Ectodermal cell (in vitro differentiated cells): ENCODE measurements around the gene SEMA3F.

Experiments
- H3K27ac ChIP-seq: 2 replicates; pipeline ENCODE4 v1.7.0; 2013; ENCODE audit warnings: mild to moderate bottlenecking, low read depth, low read length; ENCODE audit not compliant: insufficient read depth, poor library complexity, severe bottlenecking
- H3K27me3 ChIP-seq: 2 replicates; pipeline ENCODE4 v1.7.0; 2013; ENCODE audit warnings: mild to moderate bottlenecking, low read length; ENCODE audit not compliant: insufficient read depth, control insufficient read depth, poor library complexity, severe bottlenecking
- H3K36me3 ChIP-seq: one replicate; pipeline ENCODE4 v1.7.0; 2013; ENCODE audit warnings: low read length; ENCODE audit not compliant: control insufficient read depth, insufficient read depth
- H3K4me1 ChIP-seq: one replicate; pipeline ENCODE4 v1.7.0; 2013; ENCODE audit warnings: low read length; ENCODE audit not compliant: control insufficient read depth, insufficient read depth
- H3K4me3 ChIP-seq: 2 replicates; pipeline ENCODE4 v1.7.0; 2013; ENCODE audit warnings: low read depth, low read length, control low read depth; ENCODE audit not compliant: insufficient read depth
- H3K9me3 ChIP-seq: 2 replicates; pipeline ENCODE4 v1.7.0; 2013; ENCODE audit warnings: mild to moderate bottlenecking, low read length, moderate library complexity; ENCODE audit not compliant: control insufficient read depth
- WGBS, 2 experiments: methylation state at CpG; one replicate each; pipeline ENCODE4 v1.1.7; 2013; ENCODE audit warnings: missing lambda C conversion rate in 2 of 2; 5-methylcytosine and 5-hydroxymethylcytosine counted together

The SEMA3F gene

DNA sequence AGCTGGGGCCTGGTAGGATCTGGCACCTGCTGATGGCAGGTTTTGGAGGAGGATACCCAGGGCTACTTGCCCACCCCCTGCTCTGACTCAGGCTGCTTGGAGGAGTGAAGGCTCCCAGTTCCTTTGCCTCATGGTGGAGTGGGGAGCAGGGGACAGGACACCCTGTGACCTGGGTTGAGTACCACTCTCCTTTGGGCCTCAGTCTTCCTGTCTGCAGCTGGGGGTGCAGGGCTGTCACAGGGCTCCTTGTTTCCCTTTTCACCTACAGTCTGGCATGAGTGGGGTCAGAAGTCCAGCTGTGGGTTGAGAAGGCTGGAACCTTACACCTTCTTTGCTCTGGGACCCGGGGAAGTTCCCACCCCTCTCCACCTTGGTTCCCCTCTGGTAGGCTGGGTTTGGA lies 14.7 kb downstream of the SEMA3F start:
- Histone ChIP-seq H3K4me3 (no peak overlapping the region), H3K4me1 (peaks cover 65% of the 10 kb centered on the region), H3K9me3 (no peaks in the 10 kb centered on the region), H3K36me3 (peaks cover 9% of the 10 kb centered on the region), H3K27me3 (no peaks in the 10 kb centered on the region), H3K27ac (no peak overlapping the region)
- WGBS, 2 experiments, result 100% methylated on average over 1 of the region's 1 CpG

DNA sequence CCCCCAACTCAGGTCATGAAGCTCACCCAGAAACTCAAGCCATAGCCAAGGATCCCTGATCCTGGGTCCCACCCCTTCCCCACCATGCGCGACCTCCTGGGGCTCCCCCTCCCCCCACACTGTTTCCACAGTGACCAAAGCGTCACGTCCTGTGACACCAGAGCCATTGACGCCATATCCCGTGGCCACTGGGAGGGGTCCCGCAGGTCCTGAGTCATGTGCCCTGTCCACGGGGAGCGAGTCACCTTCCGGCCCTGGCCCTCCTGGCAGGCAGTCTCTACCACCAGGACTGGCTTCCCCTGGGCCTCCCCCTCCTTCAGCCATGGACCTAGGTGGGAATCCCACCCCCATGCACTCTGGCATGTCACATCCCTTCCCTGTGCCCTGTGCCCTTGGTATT lies 15.6 kb downstream of the SEMA3F start:
- Histone ChIP-seq H3K4me1 (peaks cover 57% of the 10 kb centered on the region), H3K27me3 (no peaks in the 10 kb centered on the region), H3K36me3 (peaks cover 10% of the 10 kb centered on the region), H3K27ac (no peak overlapping the region), H3K4me3 (no peak overlapping the region), H3K9me3 (no peaks in the 10 kb centered on the region)
- WGBS, 2 experiments, result 90% methylated on average over 10 of the region's 10 CpGs

DNA sequence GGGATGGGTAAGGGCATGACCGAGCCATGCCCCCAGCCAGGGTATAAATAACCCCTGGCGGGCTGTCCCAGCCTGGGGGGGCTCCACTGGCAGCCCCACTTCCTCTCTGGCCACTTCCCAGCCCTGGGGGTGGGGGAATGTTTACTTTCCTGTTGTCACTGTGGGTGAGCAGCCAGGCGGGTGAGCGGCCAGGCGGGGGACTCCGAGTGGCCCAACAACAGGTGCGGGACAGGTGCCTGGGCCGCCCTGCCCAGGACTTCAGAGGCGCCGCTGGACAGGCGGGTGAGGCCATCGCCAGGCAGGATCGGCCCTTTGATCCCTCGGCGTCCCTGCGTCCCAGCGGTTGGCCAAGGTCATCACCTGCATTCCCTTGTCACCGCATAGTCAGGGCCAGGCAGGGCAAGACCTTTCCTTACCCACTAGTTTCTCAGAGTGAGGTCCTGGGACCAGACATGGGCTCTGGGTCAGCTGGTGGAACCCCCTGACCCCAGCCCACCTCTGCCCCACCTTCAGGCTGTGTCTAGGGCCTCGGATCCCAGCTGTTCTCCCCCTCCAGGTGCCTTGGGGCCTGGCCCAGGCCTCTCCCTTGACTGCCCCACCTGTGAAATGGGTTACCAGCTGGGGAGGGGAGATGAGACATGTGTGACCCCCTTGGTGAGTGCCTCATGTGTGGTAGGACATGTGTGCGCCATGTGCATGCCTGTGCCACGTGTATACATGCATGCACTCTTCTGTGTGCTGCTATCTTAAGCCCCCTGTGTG lies 16.6 kb downstream of the SEMA3F start:
- Histone ChIP-seq H3K4me1 (peaks cover 47% of the 10 kb centered on the region), H3K9me3 (no peaks in the 10 kb centered on the region), H3K27ac (no peak overlapping the region), H3K27me3 (no peaks in the 10 kb centered on the region), H3K36me3 (peaks cover 10% of the 10 kb centered on the region), H3K4me3 (no peak overlapping the region)
- WGBS, 2 experiments, result 91 to 93% methylated on average over 21 of the region's 21 CpGs

DNA sequence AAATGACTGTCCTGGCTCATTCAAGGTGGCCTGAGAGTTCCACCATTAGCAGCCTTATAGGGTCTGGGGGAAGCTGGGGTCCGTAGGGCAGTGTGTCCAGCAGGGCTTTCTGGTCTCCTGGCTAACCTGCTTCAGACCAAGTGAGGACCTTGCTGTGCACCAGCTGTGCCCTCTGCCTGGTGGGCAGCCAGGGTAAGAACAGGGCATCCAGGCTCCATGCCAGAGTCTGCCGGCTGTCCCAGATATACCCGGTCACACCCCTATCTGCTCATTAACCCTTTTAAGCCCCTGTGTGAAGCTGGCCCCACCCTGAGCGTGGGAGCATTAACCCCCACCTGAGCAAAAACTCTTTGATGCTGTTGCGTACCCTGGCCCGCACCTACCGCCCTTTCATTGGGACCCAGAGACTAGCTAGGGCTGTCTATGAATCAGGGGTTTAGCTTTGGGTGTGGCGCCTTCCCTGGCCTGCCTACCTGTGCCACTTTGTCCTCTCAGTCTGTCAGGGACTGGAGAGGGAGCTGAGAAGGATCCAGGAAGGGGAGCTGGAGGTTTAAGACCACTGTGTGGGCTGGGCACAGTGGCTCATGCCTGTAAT lies 17.6 kb downstream of the SEMA3F start:
- Histone ChIP-seq H3K36me3 (peaks cover 13% of the 10 kb centered on the region), H3K9me3 (no peaks in the 10 kb centered on the region), H3K27ac (no peak overlapping the region), H3K4me1 (peaks cover 38% of the 10 kb centered on the region), H3K4me3 (no peak overlapping the region), H3K27me3 (no peaks in the 10 kb centered on the region)
- WGBS, 2 experiments, result 86 to 88% methylated on average over 8 of the region's 8 CpGs

DNA sequence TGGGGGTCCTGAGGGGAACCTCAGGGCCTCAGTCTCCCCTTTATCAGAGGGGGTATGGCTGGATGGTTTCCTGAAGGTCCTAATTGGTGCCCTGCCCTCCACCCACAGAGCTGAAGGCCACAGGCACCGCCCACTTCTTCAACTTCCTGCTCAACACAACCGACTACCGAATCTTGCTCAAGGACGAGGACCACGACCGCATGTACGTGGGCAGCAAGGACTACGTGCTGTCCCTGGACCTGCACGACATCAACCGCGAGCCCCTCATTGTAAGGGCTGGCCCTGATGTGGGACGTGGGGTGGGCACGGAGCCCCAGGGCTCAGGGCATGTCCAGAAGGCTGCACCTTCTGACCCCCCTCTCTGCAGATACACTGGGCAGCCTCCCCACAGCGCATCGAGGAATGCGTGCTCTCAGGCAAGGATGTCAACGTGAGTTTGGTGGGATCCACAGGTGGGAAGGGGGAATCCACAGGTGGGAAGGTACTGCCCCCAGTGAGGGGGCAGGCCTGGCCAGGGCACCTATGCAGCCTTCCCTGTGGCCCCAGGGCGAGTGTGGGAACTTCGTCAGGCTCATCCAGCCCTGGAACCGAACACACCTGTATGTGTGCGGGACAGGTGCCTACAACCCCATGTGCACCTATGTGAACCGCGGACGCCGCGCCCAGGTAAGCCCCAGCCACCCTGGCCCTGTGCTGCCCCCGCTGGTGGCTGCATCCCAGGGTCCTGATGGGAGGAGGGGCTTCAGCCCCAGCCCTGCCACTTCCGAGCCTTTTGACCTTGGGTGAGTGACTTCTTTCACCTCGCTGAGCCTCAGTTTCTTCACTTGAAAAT lies 18.8 kb downstream of the SEMA3F start:
- no peak overlapping the region for H3K4me3 ChIP-seq

DNA sequence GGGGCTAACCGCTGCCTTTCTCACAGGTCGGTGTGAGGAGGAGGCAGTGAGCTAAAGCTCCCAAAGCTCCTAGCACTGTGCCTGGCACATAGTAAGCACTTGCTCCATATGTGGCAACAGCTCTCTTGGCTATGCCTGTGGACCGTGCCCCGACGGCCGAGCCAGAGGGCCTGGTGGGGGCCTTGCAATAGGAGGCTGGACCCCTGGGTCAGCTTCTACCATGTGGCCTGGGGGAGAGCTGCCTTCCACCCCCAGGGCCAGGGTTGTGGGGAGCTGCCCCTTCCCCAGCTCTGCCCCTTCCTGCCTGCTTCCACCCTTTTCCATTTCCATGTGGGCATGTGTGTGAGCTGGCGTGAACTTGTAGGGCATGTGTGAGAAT lies 19.4 kb downstream of the SEMA3F start:
- WGBS, 2 experiments, result 95 to 96% methylated on average over 7 of the region's 7 CpGs
- H3K9me3 ChIP-seq, result no peaks in the 10 kb centered on the region
- no peak overlapping the region for H3K27ac ChIP-seq
- no peaks in the 10 kb centered on the region for H3K27me3 ChIP-seq
- no peak overlapping the region for H3K4me3 ChIP-seq
- peaks cover 13% of the 10 kb centered on the region for H3K36me3 ChIP-seq
- peaks cover 20% of the 10 kb centered on the region for H3K4me1 ChIP-seq

More for the DNA sequence above, 18.8 kb downstream of the SEMA3F start:
- 92 to 93% methylated on average over 29 of the region's 29 CpGs for WGBS, 2 experiments
- peaks cover 13% of the 10 kb centered on the region for H3K36me3 ChIP-seq
- H3K9me3 ChIP-seq, result no peaks in the 10 kb centered on the region
- H3K27ac ChIP-seq, result no peak overlapping the region
- H3K27me3 ChIP-seq, result no peaks in the 10 kb centered on the region
- H3K4me1 ChIP-seq, result peaks cover 26% of the 10 kb centered on the region

DNA sequence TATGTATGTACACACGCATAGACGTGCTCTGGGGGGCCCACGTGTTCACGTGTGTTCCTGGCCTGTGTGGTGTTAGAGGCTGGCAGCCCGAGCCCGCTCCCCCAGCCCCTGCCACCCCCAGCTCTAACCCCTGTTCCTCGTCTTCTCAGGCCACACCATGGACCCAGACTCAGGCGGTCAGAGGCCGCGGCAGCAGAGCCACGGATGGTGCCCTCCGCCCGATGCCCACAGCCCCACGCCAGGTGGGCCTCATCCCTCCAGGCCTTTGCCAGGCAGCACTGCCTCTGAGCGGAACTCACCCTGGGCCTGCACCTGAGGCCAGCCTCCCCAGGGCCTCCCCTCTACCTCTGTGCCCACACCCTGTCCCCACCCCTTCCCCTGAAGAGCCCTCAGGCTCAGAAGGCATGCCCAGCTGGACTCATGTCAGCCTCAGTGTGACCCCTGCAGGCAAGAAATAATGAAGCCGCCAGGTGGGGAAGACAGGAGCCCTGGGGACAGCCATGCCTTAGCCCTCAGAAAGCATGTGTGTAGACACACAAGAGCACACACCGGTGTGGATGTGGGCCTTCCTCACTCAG lies 19.9 kb downstream of the SEMA3F start:
- no peak overlapping the region for H3K27ac ChIP-seq
- no peak overlapping the region for H3K4me3 ChIP-seq
- WGBS, 2 experiments, result 93 to 96% methylated on average over 17 of the region's 17 CpGs
- H3K4me1 ChIP-seq, result peaks cover 14% of the 10 kb centered on the region
- H3K9me3 ChIP-seq, result no peaks in the 10 kb centered on the region
- H3K36me3 ChIP-seq, result peaks cover 13% of the 10 kb centered on the region
- no peaks in the 10 kb centered on the region for H3K27me3 ChIP-seq

DNA sequence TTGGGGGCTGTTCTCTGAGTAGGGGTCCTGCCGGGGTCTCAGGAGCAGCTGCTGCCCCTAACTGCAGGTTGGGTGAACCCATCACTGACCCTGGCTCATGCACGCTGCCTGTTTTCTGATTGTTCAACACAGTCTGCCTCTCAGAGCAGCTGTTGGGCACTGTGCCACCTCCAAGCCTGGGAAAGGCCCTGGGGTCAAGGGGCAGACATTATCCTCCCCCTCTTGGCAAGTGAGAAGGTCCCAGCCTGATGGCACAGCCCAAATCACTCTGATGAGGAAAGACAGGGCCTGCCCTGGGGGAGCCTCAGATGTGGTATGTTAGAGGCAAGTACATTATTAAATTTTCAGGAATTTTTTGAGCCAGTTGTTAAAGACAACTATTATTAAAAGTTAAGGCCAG lies 22.2 kb downstream of the SEMA3F start:
- H3K4me1 ChIP-seq, result no peaks in the 10 kb centered on the region
- peaks cover 13% of the 10 kb centered on the region for H3K36me3 ChIP-seq
- H3K9me3 ChIP-seq, result no peaks in the 10 kb centered on the region
- 95 to 98% methylated on average over 2 of the region's 2 CpGs for WGBS, 2 experiments
- no peak overlapping the region for H3K4me3 ChIP-seq
- H3K27ac ChIP-seq, result no peak overlapping the region
- H3K27me3 ChIP-seq, result no peaks in the 10 kb centered on the region

DNA sequence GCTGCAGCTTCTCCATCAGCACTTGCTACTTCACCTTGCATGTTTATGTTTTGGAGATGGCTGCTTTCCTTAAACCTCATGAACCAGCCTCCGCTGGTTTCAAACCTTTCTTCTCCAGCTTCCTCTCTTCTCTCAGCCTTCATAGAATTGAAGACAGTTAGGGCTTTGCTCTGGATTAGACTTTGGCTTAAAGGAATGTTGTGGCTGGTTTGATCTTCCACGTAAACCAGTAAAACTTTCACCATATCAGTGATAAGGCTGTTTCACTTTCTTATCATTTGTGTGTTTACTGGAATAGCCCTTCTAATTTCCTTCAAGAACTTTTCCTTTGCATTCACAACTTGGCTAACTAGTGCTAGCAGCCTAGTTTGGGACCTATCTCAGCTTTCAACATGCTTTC lies 24.6 kb downstream of the SEMA3F start:
- WGBS, 2 experiments, result 71 to 79% methylated on average over 2 of the region's 2 CpGs
- peaks cover 9% of the 10 kb centered on the region for H3K36me3 ChIP-seq
- H3K27ac ChIP-seq, result no peak overlapping the region
- H3K4me3 ChIP-seq, result no peak overlapping the region
- no peaks in the 10 kb centered on the region for H3K27me3 ChIP-seq
- H3K9me3 ChIP-seq, result no peaks in the 10 kb centered on the region
- no peaks in the 10 kb centered on the region for H3K4me1 ChIP-seq

DNA sequence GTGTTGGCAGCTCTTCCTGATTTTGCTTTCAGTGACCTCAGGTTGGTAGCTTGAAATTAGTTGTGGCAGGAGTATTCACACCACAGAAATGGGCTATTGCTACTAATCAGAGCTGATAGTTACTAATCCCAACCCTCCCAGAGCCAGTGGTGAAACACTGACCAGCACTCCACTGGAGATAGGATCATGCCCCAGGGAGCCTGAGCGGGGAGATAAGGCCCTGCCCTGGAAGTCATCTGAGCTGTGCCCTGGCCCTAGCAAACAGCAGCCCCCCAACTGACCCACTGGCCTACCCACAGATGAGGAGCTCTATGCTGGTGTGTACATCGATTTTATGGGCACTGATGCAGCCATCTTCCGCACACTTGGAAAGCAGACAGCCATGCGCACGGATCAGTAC lies 26.9 kb downstream of the SEMA3F start:
- WGBS, 2 experiments, result 95 to 97% methylated on average over 5 of the region's 5 CpGs
- Histone ChIP-seq H3K27me3 (no peaks in the 10 kb centered on the region), H3K9me3 (no peaks in the 10 kb centered on the region), H3K36me3 (peaks cover 22% of the 10 kb centered on the region), H3K4me3 (no peak overlapping the region), H3K4me1 (no peaks in the 10 kb centered on the region), H3K27ac (no peak overlapping the region)
